KMS-11 (cell line): Measurements from ENCODE around the gene PDZD7.

Experiments used
- H2AFZ ChIP-seq: fragments of 200-600 bp; sonication (generic); 2 replicates; pipeline ENCODE4 v1.6.1; 2016; ENCODE audit warnings: antibody characterized with exemption, mixed run types, low read depth
- H3K27ac ChIP-seq: fragments of 200-600 bp; sonication (generic); 2 replicates; pipeline ENCODE4 v1.6.1; 2016; ENCODE audit warnings: mild to moderate bottlenecking, mixed run types
- H3K27me3 ChIP-seq: fragments of 200-600 bp; sonication (generic); 2 replicates; pipeline ENCODE4 v1.6.1; 2017; ENCODE audit warnings: mild to moderate bottlenecking, low read depth, mixed run types, moderate library complexity; ENCODE audit not compliant: insufficient read depth
- H3K36me3 ChIP-seq: fragments of 200-600 bp; sonication (generic); 2 replicates; pipeline ENCODE4 v1.6.1; 2017; ENCODE audit warnings: mild to moderate bottlenecking, mixed run types; ENCODE audit not compliant: insufficient read depth
- H3K4me1 ChIP-seq: fragments of 200-600 bp; sonication (generic); 2 replicates; pipeline ENCODE4 v1.6.1; 2016; ENCODE audit warnings: mild to moderate bottlenecking, low read depth, mixed run types; ENCODE audit not compliant: poor library complexity, severe bottlenecking
- H3K4me2 ChIP-seq: fragments of 200-600 bp; sonication (generic); 2 replicates; pipeline ENCODE4 v1.7.0; 2016; ENCODE audit warnings: mild to moderate bottlenecking, mixed run types
- H3K4me3 ChIP-seq: fragments of 200-600 bp; sonication (generic); IDR thresholded peaks from 2 replicates; pipeline ENCODE4 v1.6.1; 2017; ENCODE audit warnings: low read depth, low read length, mixed read lengths; ENCODE audit not compliant: insufficient read depth
- H3K79me2 ChIP-seq: fragments of 200-600 bp; sonication (generic); 2 replicates; pipeline ENCODE4 v1.6.1; 2016; ENCODE audit warnings: low read depth, mixed run types; ENCODE audit not compliant: insufficient read depth
- H3K9ac ChIP-seq: fragments of 200-600 bp; sonication (generic); 2 replicates; pipeline ENCODE4 v1.6.1; 2016; ENCODE audit warnings: mild to moderate bottlenecking, mixed run types
- H4K20me1 ChIP-seq: fragments of 200-600 bp; sonication (generic); 2 replicates; pipeline ENCODE4 v1.6.1; 2016; ENCODE audit warnings: mild to moderate bottlenecking, mixed run types; ENCODE audit not compliant: insufficient read depth
- TF ChIP-seq, protein P1 (sequence below): fragments of 200-600 bp; sonication (generic); conservative IDR thresholded peaks from 2 replicates; pipeline ENCODE4 v1.6.1; 2017; ENCODE audit warnings: low read depth, mild to moderate bottlenecking, antibody characterized with exemption, low read length, moderate library complexity, mixed read lengths

The PDZD7 gene

DNA sequence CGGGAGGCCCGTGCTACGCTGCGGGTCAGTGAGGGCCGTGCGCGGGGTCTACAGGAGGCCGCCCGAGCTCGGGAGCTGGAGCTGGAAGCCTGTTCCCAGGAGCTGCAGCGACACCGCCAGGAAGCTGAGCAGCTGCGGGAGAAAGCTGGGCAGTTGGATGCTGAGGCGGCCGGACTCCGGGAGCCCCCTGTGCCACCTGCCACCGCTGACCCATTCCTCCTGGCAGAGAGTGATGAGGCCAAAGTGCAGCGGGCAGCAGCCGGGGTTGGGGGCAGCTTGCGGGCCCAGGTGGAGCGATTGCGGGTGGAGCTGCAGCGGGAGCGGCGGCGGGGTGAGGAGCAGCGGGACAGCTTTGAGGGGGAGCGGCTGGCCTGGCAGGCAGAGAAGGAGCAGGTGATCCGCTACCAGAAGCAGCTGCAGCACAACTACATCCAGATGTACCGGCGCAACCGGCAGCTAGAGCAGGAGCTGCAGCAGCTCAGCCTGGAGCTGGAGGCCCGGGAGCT is 24.3 kb downstream of the PDZD7 start:
- H3K79me2 ChIP-seq = no peaks in the 10 kb centered on the region
- no peak overlapping the region for H3K4me3 ChIP-seq
- no peak overlapping the region for H2AFZ ChIP-seq
- TF ChIP-seq, protein P1, sequence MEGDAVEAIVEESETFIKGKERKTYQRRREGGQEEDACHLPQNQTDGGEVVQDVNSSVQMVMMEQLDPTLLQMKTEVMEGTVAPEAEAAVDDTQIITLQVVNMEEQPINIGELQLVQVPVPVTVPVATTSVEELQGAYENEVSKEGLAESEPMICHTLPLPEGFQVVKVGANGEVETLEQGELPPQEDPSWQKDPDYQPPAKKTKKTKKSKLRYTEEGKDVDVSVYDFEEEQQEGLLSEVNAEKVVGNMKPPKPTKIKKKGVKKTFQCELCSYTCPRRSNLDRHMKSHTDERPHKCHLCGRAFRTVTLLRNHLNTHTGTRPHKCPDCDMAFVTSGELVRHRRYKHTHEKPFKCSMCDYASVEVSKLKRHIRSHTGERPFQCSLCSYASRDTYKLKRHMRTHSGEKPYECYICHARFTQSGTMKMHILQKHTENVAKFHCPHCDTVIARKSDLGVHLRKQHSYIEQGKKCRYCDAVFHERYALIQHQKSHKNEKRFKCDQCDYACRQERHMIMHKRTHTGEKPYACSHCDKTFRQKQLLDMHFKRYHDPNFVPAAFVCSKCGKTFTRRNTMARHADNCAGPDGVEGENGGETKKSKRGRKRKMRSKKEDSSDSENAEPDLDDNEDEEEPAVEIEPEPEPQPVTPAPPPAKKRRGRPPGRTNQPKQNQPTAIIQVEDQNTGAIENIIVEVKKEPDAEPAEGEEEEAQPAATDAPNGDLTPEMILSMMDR = no peak
- no peaks in the 10 kb centered on the region for H3K36me3 ChIP-seq
- H3K27me3 ChIP-seq = no peaks in the 10 kb centered on the region
- no peaks in the 10 kb centered on the region for H4K20me1 ChIP-seq
- H3K4me2 ChIP-seq = no peak overlapping the region
- no peak overlapping the region for H3K9ac ChIP-seq
- H3K27ac ChIP-seq = no peak overlapping the region
- H3K4me1 ChIP-seq = peaks cover 6% of the 10 kb centered on the region

DNA sequence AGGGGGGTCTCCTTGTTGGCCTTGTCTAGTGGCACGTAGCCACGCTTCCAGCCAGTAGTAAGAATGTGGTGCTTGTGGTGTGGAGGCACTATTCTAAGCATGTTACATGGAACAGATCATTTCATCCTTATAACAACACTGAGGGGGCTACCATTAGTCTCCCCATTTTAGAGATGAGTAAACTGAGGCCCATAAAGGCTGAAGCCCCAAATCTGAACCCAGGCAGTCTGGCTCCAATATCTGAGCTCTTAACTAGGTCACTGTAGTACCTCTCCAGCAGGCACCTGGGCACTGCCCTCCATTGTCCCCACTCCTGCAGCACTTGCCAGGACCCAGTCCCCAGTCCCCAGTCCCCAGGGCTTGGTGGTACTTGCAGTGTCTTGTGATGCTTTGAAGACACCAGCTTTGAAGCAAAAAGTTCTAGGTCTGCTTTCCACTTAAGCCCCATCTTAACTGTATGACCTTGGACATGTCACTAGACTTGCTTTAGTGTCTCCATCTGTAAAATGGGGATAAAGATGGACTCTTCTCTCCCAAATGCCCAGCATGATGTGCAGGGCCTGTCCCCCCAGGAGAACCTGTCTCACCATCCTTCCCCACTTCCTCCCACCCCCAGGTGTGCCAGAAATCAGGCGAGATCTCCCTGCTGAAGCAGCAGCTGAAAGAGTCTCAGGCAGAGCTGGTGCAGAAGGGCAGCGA is 24.9 kb downstream of the PDZD7 start:
- H4K20me1 ChIP-seq = no peaks in the 10 kb centered on the region
- H3K36me3 ChIP-seq = no peaks in the 10 kb centered on the region
- no peak overlapping the region for H3K4me3 ChIP-seq
- peaks cover 6% of the 10 kb centered on the region for H3K4me1 ChIP-seq
- H2AFZ ChIP-seq = no peak overlapping the region
- H3K79me2 ChIP-seq = no peaks in the 10 kb centered on the region
- H3K27ac ChIP-seq = no peak overlapping the region
- no peak overlapping the region for H3K4me2 ChIP-seq
- TF ChIP-seq, protein P1 = no peak
- H3K9ac ChIP-seq = no peak overlapping the region
- no peaks in the 10 kb centered on the region for H3K27me3 ChIP-seq

DNA sequence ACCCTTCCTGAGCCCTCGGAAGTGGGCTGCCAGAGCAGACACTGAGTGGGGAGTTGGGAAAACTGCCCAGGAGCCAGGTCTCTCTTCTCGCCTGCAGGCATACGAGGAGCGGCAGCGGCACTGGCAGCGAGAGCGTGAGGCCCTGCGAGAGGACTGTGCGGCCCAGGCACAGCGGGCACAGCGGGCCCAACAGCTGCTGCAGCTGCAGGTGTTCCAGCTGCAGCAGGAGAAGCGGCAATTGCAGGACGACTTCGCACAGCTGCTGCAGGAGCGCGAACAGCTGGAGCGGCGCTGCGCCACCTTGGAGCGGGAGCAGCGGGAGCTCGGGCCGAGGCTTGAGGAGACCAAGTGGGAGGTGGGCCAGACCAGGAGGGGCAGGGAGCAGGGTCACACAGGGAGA is 25.6 kb downstream of the PDZD7 start:
- Histone ChIP-seq H3K9ac (no peak overlapping the region), H3K4me2 (no peak overlapping the region), H2AFZ (no peak overlapping the region), H3K27ac (no peak overlapping the region), H3K36me3 (no peaks in the 10 kb centered on the region), H3K4me1 (peaks cover 6% of the 10 kb centered on the region), H4K20me1 (no peaks in the 10 kb centered on the region), H3K27me3 (no peaks in the 10 kb centered on the region), H3K4me3 (no peak overlapping the region), H3K79me2 (no peaks in the 10 kb centered on the region)
- TF ChIP-seq, protein P1 = no peak

DNA sequence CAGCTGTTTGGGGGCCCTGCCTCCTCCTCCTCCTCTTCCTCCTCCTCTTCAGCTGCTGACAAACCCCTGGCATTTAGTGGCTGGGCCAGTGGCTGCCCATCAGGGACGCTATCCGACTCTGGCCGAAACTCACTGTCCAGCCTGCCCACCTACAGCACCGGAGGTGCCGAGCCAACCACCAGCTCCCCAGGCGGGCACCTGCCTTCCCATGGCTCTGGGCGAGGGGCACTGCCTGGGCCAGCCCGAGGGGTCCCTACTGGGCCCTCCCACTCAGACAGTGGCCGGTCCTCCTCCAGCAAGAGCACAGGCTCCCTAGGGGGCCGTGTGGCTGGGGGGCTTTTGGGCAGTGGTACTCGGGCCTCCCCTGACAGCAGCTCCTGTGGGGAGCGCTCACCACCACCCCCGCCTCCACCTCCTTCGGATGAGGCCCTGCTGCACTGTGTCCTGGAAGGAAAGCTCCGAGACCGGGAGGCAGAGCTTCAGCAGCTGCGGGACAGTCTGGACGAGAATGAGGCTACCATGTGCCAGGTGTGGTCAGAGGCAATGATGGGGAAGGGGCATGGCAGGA is 27.2 kb downstream of the PDZD7 start:
- TF ChIP-seq, protein P1 = no peak
- no peaks in the 10 kb centered on the region for H3K27me3 ChIP-seq
- no peaks in the 10 kb centered on the region for H3K36me3 ChIP-seq
- no peak overlapping the region for H3K4me2 ChIP-seq
- no peak overlapping the region for H3K4me3 ChIP-seq
- H3K9ac ChIP-seq = no peak overlapping the region
- no peaks in the 10 kb centered on the region for H4K20me1 ChIP-seq
- H2AFZ ChIP-seq = no peak overlapping the region
- H3K27ac ChIP-seq = no peak overlapping the region
- H3K4me1 ChIP-seq = peaks cover 12% of the 10 kb centered on the region
- H3K79me2 ChIP-seq = no peaks in the 10 kb centered on the region
